ENCODE measurements around the gene GRM1.

DNA sequence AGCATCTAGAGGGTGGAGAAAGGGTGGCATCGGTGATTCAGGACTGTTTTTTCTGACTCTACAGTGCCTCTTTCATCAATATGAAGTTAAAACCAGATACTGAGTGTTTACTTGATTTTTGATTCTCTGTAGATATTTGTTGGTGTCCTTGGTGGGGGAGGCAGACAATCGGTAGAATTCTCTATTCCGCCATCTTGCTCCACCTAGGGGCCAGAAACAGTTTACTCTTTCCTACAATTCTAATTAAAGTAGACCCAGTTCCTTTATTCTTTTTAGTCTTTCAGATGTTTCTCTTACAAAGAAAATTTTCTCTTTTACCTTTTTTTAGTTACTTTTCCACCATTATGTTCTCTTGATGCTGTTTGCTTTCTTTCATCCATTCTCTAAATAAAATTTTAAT is 352.6 kb downstream of the GRM1 start:
- TF ChIP-seq, protein P1, sequence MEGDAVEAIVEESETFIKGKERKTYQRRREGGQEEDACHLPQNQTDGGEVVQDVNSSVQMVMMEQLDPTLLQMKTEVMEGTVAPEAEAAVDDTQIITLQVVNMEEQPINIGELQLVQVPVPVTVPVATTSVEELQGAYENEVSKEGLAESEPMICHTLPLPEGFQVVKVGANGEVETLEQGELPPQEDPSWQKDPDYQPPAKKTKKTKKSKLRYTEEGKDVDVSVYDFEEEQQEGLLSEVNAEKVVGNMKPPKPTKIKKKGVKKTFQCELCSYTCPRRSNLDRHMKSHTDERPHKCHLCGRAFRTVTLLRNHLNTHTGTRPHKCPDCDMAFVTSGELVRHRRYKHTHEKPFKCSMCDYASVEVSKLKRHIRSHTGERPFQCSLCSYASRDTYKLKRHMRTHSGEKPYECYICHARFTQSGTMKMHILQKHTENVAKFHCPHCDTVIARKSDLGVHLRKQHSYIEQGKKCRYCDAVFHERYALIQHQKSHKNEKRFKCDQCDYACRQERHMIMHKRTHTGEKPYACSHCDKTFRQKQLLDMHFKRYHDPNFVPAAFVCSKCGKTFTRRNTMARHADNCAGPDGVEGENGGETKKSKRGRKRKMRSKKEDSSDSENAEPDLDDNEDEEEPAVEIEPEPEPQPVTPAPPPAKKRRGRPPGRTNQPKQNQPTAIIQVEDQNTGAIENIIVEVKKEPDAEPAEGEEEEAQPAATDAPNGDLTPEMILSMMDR (IDR thresholded peaks at IDR 0.05): peak; percentile 42
- TF ChIP-seq EZH2 (IDR thresholded peaks at IDR 0.05) (no peak), EZH2phosphoT487 (IDR thresholded peaks at IDR 0.05) (no peak)

Measured in neural progenitor cell (in vitro differentiated cells).